NCI-H1092 (cell line): ENCODE measurements around the gene CEP41.
"Not testable (repeated sequence)": the region's sequence is repeated elsewhere in the genome, so short reads cannot be mapped to it uniquely, and the experiment has no call there.

Source experiments
- DNase-seq: peaks from one replicate; lab custom pipeline; 2025; lab: John Stamatoyannopoulos, UW

CEP41 gene

DNA sequence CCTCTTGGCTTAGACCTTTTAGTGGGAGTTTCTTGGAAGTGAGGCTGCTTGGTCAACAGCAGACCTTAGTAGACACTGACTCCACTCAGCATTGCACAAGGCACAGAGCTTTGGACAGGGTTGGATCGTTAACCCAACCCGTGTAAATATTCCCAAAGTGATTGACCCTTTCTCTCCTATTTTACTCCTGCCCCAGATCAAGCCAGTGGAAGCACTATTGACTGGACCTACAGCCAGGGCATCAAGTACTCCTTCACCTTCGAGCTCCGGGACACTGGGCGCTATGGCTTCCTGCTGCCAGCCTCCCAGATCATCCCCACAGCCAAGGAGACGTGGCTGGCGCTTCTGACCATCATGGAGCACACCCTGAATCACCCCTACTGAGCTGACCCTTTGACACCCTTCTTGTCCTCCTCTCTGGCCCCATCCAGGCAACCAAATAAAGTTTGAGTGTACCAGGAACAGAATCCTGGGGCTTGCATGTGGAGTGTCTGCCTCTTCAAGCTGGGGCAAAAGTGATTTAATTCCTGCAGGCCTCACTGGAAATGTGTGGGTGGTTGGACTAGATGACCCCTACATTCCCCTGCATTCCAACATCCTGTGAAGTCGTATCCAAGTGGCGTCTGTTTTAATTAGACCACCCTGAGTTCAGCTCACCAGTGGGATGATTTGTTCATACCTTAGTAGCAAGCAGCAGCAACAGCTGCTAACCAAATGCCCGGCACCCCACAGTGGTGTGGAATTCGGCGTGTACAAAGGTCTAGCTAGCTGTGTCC is 53.0 kb downstream of the CEP41 start:
- no peak for DNase-seq

DNA sequence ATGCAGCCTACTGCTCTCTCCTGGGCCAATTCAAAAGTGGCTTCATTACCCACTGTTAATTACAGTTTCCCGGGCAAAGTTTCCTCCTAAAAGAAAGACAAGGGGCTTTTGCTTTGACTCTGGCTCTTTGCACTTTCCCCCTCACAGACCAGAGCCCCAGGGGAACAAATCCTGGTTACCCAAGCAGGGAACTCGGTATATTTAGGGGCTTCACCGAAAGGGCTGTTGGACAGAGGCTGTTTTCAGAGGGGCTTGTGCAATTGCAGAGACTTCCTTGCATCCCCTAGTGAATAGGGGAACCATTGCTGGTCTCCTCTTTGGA is 53.5 kb downstream of the CEP41 start:
- no peak for DNase-seq

DNA sequence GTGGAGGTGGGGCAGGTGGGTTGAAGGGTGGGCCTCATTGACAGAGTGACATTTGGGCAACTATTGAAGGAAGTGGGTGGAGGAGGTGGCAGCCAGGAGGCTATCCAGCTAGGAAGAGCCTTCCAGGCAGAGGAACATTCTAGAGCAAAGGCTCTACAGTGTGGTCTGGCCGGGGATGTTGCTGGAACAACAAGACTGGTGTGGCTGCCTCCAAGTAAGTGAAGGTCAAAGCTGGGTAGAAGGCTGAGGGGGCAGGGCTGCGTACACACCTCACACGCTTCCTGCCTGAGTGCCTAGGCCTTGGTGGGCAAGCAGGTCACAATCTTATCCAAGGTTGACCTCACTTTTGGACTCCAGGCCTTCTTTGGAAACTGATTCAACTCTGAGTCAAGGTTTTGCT is 53.9 kb downstream of the CEP41 start:
- DNase-seq = no peak

DNA sequence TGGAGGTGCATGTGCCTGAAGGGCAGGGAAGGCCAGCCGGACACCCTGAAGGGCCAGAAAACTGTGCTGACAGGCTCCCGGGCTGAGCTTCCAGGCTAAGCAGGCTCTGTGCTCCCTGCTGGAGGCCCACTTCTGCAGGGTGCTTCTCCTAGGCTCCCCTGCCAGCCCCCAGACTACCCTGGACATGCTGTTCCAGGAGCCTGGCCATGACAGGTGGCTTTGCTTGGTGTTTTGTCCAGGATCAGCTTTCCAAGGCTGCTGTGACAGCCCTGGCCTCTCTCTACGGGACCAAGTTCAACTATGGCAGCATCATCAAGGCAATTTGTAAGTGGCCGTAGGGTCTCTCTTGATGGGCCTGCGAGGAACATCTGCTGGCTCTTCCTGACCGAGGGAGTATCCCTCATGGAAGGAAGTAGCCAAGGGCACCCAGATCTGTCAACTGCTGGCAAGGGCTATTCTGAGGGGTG is 55.2 kb downstream of the CEP41 start:
- DNase-seq = no peak

DNA sequence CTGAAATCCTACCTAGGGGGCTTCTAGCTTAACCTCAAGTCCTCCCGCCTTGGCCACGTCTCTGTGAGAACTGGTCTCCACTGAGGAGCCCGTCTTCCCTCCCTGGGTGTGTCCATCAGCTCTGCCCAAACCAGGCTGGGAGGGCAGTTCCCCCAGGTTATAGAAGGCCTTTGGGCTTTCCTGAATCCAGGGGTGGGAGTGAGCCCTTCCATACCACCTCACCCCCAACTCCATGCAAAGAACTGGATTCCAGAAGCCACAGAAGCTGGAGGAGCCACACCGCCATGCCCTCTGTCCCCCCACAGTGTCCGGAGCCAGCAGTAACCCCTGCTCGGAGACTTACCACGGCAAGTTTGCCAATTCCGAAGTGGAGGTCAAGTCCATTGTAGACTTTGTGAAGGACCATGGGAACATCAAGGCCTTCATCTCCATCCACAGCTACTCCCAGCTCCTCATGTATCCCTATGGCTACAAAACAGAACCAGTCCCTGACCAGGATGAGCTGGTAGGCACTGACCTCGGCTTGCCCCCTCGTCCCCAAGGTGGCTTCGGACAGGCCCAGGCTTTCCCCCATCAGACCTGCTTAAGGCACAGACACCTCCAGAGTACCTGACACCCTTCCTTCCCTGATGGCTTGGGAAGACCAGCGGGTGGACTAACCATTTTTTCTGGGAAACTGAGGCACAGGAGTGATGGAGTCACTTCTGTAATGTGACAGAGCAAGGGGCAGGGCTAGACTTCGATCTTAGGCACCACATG is 55.8 kb downstream of the CEP41 start:
- no peak for DNase-seq

DNA sequence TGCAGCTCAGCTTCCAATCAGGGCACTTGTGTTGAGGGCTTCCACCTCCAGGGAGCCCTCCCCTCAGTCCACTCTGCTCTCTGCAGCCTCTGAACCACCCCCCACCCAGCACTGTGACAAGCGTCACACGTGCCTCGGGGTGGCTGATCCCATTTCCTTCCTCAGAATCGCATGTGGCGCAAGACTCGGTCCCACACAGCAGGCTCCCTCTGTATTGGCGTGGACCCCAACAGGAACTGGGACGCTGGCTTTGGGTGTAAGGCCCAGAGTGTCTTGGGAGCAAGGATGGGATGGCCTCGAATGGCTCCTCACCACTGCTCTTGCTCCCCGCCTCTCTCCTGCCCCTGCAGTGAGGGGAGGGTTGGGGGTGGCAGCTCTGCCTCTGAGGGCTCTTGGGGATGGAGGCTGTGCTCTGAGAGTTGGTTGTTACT is 56.4 kb downstream of the CEP41 start:
- no peak for DNase-seq

DNA sequence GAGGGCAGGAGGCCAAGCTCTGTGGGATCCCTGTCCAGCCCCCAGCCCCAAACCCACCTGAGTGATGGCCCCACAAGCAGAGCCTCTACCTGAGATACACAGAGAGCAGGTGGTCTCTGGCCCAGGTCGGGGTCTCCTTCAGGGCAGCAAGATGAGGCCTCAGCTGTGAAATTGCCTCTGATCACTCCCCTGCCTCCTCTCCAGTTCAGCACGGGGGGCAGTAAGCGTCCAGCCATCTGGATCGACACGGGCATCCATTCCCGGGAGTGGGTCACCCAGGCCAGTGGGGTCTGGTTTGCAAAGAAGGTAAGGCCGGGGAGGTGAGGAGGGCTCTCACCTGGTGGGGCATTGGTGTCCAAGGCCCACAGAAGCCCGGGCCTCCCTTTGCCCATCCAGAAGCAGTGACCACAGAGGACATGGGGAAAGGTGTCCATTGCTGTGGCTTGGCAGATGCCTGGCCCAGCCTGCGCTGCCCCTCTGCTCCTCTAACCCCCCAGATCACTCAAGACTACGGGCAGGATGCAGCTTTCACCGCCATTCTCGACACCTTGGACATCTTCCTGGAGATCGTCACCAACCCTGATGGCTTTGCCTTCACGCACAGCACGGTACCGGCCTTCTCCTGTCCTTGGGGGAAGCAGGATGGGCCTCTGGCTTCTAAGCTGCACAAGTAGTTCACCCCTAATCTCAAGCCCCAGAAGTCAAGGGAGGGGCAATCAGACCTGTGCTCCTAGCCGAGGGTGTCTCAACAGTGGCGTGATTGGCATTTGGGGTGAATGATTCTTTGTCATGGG is 57.4 kb downstream of the CEP41 start:
- DNase-seq = no peak

DNA sequence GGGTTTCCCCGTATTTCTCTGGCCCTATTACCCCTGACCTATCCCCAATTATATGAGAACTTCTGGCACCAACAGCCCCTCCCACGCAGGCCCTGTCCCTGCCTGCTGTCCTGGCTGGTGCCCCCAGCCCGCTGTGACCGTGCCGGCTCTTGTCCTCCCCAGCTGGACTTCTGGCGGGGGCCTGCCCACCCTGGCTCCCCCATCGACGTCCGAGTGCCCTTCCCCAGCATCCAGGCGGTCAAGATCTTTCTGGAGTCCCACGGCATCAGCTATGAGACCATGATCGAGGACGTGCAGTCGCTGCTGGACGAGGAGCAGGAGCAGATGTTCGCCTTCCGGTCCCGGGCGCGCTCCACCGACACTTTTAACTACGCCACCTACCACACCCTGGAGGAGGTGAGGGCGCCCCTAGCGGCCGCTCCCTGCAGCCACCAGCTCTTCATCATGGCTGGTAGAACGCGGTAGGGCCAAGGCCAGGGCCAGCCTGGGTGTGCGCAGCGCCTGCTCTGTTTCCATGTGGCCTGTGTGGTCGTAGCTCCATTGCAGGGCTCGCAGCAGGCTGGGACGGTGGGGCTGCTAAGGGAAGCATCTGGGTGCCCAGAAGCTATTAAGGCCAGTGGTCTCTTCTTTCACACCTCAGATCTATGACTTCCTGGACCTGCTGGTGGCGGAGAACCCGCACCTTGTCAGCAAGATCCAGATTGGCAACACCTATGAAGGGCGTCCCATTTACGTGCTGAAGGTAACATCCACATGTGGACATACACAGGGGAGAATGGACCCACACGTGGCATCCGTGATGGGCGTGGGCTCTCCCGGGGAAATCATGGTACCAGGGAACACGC is 59.1 kb downstream of the CEP41 start:
- DNase-seq = no peak

DNA sequence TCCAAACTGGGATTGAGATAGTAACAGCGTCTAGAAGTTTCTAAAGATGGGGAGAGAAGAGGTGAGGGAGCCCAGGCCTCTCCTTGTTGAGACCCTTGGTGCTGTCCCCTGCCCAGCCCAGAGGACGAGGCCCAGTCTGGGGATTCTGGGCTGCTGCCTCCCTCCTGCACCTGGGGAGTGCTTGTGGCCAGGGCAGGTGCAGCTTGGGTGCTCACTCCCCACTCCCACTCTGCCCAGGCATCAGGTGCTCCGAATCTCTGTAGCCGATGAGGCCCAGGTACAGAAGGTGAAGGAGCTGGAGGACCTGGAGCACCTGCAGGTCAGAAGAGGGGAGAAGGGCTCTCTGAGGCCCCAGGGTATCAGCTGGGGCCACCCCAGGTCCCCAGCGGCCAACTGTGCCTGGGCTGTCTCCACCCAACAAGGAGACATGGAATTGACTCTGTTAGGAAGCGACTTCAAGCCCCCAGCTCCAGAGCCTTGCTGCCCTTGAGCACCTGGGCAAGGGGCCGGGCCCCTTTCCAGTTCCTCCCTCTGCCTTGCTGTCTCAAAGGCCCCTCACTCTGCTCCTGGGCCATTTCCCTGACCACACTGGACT is 59.9 kb downstream of the CEP41 start:
- DNase-seq = no peak

DNA sequence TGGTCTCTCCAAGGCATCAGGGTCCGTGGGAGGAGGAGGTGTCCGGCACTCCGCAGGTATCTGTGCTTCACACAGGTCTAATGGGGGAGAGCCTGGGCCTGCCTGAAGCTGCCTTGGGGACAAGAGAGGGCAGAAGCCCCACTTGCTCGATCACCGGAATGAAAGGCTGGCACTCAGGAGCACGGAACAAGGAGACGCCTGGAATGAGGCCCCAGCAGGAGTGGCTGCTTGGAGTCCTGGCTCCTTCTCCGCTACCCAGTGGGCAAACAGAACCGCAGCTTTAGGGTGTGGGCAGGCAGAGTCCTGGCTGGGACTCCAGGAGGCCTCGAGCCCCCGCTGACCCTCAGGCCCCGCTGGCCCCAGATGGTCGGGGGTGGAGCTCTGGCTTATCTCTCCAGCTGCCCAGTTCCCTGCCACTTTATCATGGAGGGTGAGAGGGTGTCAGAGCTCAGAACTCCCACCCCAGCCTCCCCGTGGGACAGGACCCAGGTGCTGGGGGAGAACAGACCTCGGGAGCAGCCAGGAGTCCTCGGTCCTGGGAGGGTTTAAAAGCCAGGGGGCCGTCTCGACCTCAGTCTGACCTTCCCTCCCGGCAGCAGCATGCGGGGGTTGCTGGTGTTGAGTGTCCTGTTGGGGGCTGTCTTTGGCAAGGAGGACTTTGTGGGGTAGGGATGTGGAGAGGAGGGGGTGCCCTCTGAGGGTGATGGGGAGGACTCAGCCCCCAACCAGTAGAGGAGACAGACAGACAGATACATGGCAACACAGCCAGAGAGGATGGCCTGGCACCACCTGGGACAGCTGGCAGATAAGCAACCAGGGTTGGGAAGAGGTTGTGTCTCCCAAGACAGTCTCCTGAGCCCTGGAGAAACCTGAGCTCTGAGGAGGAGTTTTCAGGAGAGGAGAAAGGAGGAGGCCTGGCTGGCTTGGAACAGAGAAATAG is 60.6 kb downstream of the CEP41 start, which contains the start of gene CPA1:
Gene CPA1 (plus strand): TSS at position 574 of the 940 bp plus-strand sequence. CDS start 27 bp downstream, at position 601.
- no peak for DNase-seq

DNA sequence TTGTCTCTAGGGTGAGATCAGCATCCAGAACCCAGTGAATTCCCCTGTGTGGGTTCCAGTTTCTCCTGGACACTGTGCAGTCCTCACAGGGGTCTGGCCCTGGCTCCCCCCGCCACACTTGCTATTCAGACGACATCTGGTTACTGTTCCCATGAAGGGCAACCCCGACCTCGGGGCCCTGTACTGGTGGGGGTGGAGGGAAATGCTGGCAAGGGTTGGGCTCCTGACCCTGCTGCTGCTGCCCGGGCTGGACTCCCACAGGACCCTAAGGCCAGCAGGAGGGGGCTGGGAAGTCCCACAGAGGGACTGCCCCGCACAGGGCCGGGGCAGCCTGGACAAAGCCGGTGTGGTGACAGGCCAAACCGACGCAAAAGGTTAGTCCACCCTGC is 61.3 kb downstream of the CEP41 start:
- DNase-seq = no peak

DNA sequence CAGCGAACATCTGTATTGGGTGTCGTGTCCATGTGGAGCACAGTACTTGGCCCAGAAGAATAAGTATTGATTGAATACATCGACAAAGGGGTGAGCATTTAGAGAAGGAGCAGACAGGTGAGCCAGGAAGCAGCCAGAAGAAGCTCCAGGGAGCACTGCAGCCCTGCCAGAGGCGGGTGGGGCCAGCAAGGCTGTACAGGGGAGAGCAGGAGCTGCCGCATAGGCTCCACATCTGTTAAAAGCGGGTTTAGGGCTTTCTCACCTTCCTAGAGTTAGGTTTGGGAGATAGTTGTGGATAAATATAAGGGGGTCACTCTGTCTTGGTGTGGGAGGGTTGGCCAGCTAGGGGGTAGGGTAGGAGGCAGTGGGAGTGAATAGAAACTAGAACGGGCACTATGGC is 61.8 kb downstream of the CEP41 start:
- no peak for DNase-seq

DNA sequence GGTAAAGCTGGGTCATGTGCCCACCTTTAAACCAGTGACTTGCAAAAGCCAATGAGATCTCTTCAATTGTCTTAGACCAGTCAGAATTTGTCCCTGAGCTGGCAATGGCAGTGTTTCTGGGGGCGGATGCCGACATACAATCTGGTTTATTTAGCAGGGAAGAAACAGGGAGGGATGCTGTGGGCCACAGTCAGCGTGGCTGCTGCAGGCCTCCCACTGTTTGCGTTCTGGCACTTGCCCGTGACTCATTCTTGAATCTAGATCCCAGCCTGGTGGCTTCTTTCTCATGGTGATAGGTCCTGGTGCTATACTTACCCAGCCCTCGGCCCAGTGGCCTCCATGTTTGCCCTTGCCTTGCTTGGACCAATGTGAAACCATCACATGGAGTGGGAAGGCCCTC is 63.6 kb downstream of the CEP41 start:
- DNase-seq = no peak

DNA sequence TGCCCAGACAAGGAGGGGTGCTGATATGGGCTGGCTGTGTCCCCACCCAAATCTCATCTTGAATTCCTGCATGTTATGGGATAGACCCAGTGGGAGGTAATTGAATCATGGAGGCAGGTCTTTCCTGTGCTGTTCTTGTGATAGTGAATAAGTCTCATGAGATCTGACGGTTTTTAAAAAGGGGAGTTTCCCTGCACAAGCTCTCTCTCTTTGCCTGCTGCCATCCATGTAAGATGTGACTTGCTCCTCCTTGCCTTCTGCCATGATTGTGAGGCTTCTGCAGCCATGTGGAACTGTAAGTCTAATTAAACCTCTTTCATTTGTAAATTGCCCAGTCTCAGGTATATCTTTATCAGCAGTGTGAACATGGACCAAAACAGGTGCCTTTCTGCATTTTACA is 64.4 kb downstream of the CEP41 start:
- not testable (repeated sequence) for DNase-seq

DNA sequence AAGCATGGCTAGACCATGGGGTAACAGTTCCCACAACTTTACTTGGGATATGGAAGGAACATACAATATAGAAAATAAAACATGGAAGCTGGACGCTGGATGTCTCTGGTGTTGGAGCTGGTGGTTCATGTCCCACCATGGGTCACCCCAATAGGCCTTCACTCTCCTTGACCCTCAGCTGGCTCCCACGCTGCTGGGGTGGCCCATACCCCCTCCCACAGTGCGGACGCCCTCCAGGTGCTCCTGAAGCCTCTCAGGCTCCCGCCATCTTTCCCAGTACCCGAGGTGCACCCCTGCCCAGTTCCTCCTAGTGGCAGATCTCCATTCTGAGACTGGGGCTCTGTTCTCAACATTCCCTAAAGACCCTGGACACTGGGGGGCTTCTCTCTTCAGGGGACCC is 66.3 kb downstream of the CEP41 start:
- DNase-seq = no peak

DNA sequence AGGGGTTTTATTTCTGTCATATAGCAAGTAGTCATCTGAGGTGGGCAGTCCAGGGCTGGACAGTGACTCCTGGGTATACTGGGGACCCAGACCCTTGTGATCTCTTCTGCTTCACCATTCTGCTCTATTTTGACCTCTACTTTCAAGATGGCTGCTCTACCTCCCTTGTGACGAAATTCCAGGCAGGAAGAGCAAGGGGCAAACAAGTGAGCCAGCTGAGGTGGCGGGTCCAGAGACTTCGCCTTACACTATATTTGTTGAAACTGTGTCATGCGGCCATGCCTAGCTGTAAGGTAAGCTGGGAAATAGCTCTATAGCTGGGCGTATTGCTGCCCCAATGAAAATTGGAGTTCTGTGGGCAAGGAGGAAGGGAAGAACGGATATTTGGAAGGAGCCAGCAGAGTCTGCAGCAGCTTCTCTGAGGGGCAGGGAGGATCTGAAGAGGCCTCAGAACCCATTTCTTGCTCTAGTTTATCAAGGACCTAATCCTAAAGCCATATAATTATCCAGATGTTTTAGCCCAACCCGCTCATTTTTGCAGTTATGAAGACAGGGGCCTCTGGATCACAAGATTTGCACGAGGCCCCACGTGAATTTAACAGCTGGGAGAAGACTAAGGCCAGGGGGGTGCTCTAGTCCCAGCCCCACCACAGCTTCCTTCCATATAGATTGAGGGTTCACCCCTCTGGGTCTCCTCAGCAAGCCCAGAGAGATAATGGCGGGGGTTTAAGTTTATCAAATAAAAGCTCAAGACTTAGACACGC is 68.2 kb downstream of the CEP41 start:
- DNase-seq = no peak

DNA sequence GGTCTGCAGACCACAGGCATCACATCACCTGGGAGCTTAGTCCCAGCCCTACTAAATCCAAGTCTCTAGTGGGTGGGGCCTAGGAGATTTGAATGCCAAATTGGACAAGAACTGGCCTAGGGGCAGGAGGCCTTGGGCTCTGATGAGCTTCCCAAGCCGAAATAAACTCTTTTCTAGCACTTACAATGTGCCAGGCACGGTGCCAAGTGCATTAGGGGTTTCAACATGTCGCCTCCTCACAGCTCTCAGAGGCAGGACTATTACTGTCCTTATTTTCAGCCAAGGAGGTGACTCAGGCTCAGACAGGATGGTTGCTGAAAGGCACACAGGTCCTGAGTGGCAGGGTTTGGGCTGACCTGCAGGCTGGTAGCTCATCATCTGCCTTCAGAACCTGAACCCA is 69.8 kb downstream of the CEP41 start:
- no peak for DNase-seq

DNA sequence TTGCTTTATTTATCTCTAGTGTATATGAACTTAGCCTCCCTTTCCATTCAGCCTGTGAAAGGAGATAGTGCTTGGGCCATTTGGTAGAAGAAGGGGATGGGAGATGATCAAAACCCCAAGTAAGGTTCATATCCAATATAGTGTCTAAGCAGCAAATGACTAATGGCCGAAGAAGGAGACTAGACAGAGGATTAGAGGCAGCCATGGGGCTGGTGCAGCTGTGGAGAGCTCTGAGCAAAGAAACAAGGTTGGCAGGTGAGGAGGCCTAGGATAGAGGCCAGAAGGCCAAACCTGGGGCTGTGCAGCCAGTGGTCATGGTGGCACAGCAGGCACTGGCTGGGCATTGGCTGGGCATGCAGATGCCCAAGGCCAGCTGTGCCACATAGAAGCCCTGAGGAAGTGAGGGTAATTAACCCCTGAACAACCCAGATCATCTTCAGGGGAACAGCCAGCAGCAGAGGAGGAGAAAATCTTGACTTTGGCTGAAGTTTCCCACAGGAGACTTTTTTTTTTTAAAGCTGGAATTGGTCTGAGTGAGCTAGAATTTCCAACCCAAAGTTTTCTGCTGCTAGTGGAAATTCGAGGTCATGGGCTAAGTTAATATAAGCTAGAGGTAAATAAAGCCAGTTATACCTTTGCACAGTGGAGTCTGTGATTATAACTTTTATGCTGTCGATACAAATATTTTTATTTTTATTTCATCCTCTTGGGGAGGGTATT is 70.8 kb downstream of the CEP41 start:
- no peak for DNase-seq
